GM23338 (cell line): Measurements from ENCODE around the gene C14orf180. TPM values are rescaled to one million over a fixed set of nuclear protein-coding genes. Genes with fewer than 3 reads are reported as not detected.

Source experiments
- ATAC-seq: fragments of 200-7000 bp; cut with Tn5 transposase; 3 replicates; pipeline ENCODE4 v1.9.1; 2020
- DNase-seq: peaks from one replicate; pipeline ENCODE4 v3.0.0-alpha.2; 2015; ENCODE audit warnings: low spot score
- H2AFZ ChIP-seq: fragments of 200-600 bp; sonication (generic); 2 replicates; pipeline ENCODE4 v1.8.0; 2016; ENCODE audit warnings: antibody characterized with exemption, mild to moderate bottlenecking, moderate library complexity
- H3F3A ChIP-seq: fragments of 200-600 bp; sonication (generic); replicated peaks from 2 replicates; pipeline ENCODE4 v1.8.0; 2017; ENCODE audit warnings: antibody characterized with exemption, mixed run types, low read depth
- H3K27ac ChIP-seq: fragments of 200-600 bp; sonication (generic); 2 replicates; pipeline ENCODE4 v1.6.1; 2016; ENCODE audit warnings: low read depth
- H3K27me3 ChIP-seq: fragments of 200-600 bp; sonication (generic); 2 replicates; pipeline ENCODE4 v1.8.0; 2016; ENCODE audit warnings: mild to moderate bottlenecking, mixed run types, moderate library complexity; ENCODE audit not compliant: insufficient read depth
- H3K36me3 ChIP-seq: fragments of 200-600 bp; sonication (generic); 2 replicates; pipeline ENCODE4 v1.8.0; 2016; ENCODE audit warnings: mild to moderate bottlenecking; ENCODE audit not compliant: insufficient read depth
- H3K4me1 ChIP-seq: fragments of 200-600 bp; sonication (generic); 2 replicates; pipeline ENCODE4 v1.8.0; 2016; ENCODE audit warnings: mild to moderate bottlenecking, moderate library complexity; ENCODE audit not compliant: insufficient read depth
- H3K4me2 ChIP-seq: fragments of 200-600 bp; sonication (generic); 2 replicates; pipeline ENCODE4 v1.7.1; 2017; ENCODE audit warnings: mixed run types
- H3K4me3 ChIP-seq: fragments of 200-600 bp; sonication (generic); 2 replicates; pipeline ENCODE4 v1.6.1; 2016; ENCODE audit warnings: mixed run types
- H3K79me2 ChIP-seq: fragments of 200-600 bp; sonication (generic); replicated peaks from 2 replicates; pipeline ENCODE4 v1.8.0; 2017; ENCODE audit warnings: mild to moderate bottlenecking; ENCODE audit not compliant: insufficient read depth
- H3K9me2 ChIP-seq: fragments of 200-600 bp; sonication (generic); 2 replicates; pipeline ENCODE4 v1.8.0; 2017; ENCODE audit not compliant: insufficient read depth
- H4K20me1 ChIP-seq: fragments of 200-600 bp; sonication (generic); replicated peaks from 2 replicates; pipeline ENCODE4 v1.8.0; 2017; ENCODE audit warnings: mild to moderate bottlenecking; ENCODE audit not compliant: insufficient read depth
- H3K27ac Mint-ChIP-seq: 2 replicates; pipeline ENCODE4 v1.8.0; 2020; ENCODE audit warnings: inconsistent platforms, mild to moderate bottlenecking, moderate library complexity, mixed read lengths
- H3K27me3 Mint-ChIP-seq: 3 replicates; pipeline ENCODE4 v1.8.0; 2022; ENCODE audit warnings: low read depth, mild to moderate bottlenecking, moderate library complexity, mixed read lengths, inconsistent platforms; ENCODE audit not compliant: insufficient read depth, poor library complexity
- H3K36me3 Mint-ChIP-seq: 3 replicates; pipeline ENCODE4 v1.8.0; 2021; ENCODE audit warnings: low read depth, mild to moderate bottlenecking, inconsistent platforms, moderate library complexity, mixed read lengths
- H3K4me1 Mint-ChIP-seq: 3 replicates; pipeline ENCODE4 v1.8.0; 2020; ENCODE audit warnings: mild to moderate bottlenecking, inconsistent platforms, mixed read lengths
- H3K4me3 Mint-ChIP-seq: 3 replicates; pipeline ENCODE4 v1.8.0; 2021; ENCODE audit warnings: moderate library complexity, mild to moderate bottlenecking, inconsistent platforms, mixed read lengths
- H3K9me3 Mint-ChIP-seq: 3 replicates; pipeline ENCODE4 v1.8.0; 2020; ENCODE audit warnings: moderate library complexity, mild to moderate bottlenecking, inconsistent platforms, mixed read lengths
- CREB1 ChIP-seq: fragments of 250-450 bp; sonication (Bioruptor Pico); IDR thresholded peaks from 2 replicates; pipeline ENCODE4 v1.5.0; 2020; ENCODE audit warnings: low read depth, mild to moderate bottlenecking, moderate library complexity
- ETS1 ChIP-seq: IDR thresholded peaks from 2 replicates; pipeline ENCODE4 v1.6.1; 2016; ENCODE audit warnings: antibody characterized with exemption
- EZH2 ChIP-seq: fragments of 200-600 bp; sonication (generic); IDR thresholded peaks from one replicate; pipeline ENCODE4 v1.8.0; 2017; ENCODE audit warnings: antibody characterized with exemption, mild to moderate bottlenecking, low read depth; ENCODE audit not compliant: unreplicated experiment
- EZH2phosphoT487 ChIP-seq: fragments of 200-600 bp; sonication (generic); IDR thresholded peaks from one replicate; pipeline ENCODE4 v1.8.1; 2018; ENCODE audit warnings: antibody characterized with exemption; ENCODE audit not compliant: unreplicated experiment
- JUNB ChIP-seq: IDR thresholded peaks from one replicate; pipeline ENCODE4 v1.6.1; 2016; ENCODE audit warnings: antibody characterized with exemption; ENCODE audit not compliant: unreplicated experiment
- NANOG ChIP-seq: IDR thresholded peaks from 2 replicates; pipeline ENCODE4 v1.6.1; 2016; ENCODE audit warnings: antibody characterized with exemption, borderline replicate concordance
- POLR2AphosphoS5 ChIP-seq: IDR thresholded peaks from 2 replicates; pipeline ENCODE4 v1.6.1; 2016; ENCODE audit warnings: antibody characterized with exemption, low read depth
- REST ChIP-seq: IDR thresholded peaks from one replicate; pipeline ENCODE4 v1.6.1; 2018; ENCODE audit warnings: antibody characterized with exemption; ENCODE audit not compliant: unreplicated experiment
- STAT1 ChIP-seq: IDR thresholded peaks from one replicate; pipeline ENCODE4 v1.6.1; 2016; ENCODE audit warnings: antibody characterized with exemption; ENCODE audit not compliant: unreplicated experiment
- ZNF114 ChIP-seq: fragments of 250-450 bp; sonication (Bioruptor Pico); IDR thresholded peaks from 2 replicates; pipeline ENCODE4 v1.5.0; 2020; ENCODE audit warnings: mild to moderate bottlenecking, moderate library complexity
- ZNF331 ChIP-seq: fragments of 250-450 bp; sonication (Bioruptor Pico); IDR thresholded peaks from 2 replicates; pipeline ENCODE4 v1.5.0; 2020; ENCODE audit warnings: low read depth, mild to moderate bottlenecking, moderate library complexity
- polyA plus RNA-seq: library from polyadenylated mRNA; unstranded; fragments of >200 nt; fragmentation: Nextera tagmentation; extraction: Ambion mirVana; gene quantifications from 2 replicates; pipeline ENCODE4 v1.2.1, GENCODE V29; 2016
- total RNA-seq: library from RNA; depleted of rRNA; stranded (reverse); fragments of >200 nt; shearing (Covaris generic); gene quantifications from 2 replicates; pipeline ENCODE4 v1.2.3, GENCODE V29; 2014
- TF ChIP-seq, protein P1 (sequence below), 2 experiments: fragments of 200-600 bp in 1 of 2; sonication (generic) in 1 of 2; conservative IDR thresholded peaks; 2 replicates each; pipeline versions ENCODE4 v1.5.1 to v1.6.1; 2016 to 2017; ENCODE audit warnings: antibody characterized with exemption in 2 of 2, low read depth in 2 of 2, mild to moderate bottlenecking in 2 of 2, moderate library complexity in 1 of 2
- TF ChIP-seq, protein P2 (sequence below): fragments of 250-450 bp; sonication (Bioruptor Pico); IDR thresholded peaks from 2 replicates; pipeline ENCODE4 v1.5.0; 2020; ENCODE audit warnings: mild to moderate bottlenecking, moderate library complexity

Gene C14orf180
- total and polyA plus RNA-seq, 2 experiments from 2014 or later, result not detected

DNA sequence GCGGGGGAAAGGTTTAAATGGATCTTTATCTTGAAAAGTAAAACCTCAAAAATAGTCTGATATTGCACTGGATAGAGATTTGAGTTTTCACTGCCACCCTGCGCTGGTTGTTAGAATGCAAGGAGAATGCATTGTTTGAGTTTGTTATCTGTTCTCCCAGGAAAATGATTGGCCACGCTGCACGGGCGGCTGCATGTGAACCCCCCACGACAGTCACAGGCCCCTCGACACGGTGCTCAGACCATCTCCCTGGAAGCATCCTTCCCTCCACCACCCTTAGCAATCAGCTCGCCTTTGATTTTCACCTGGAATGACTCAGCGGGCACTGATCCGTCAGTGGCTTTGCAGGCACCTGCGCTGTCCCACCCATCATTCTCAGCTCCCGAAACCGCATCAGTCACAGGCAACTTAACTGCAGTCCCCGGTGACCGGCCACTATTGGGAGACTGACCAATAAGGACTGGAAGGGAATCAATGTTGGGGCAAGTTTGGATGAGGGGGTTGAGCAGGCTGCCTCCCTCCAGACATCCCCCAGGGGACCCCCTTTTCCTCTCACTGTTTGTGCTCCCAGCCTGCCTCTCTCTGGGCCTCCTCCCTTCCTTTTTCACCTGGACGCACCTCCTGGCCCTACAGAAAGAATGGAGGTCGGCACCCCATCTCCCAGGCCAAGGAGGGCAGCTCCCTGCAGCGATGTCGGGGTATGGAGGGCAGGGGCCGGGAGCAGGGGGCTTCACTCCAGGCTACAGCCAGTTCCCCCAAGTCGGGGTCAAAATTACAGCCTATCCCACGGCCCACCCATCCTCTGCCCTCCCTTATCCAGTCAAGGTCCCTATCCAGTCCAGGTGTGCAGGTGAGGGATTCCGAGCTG lies 28.5 kb upstream of the C14orf180 start:
- Mint-ChIP-seq H3K4me1 (peaks cover 8% of the 10 kb centered on the region), H3K36me3 (no peaks in the 10 kb centered on the region), H3K27ac (no peak overlapping the region), H3K9me3 (no peaks in the 10 kb centered on the region), H3K27me3 (peaks cover 8% of the 10 kb centered on the region), H3K4me3 (no peak overlapping the region)
- DNase-seq (no peak), ATAC-seq (no peak)
- no peaks in the 10 kb centered on the region for H3K79me2 ChIP-seq
- no peaks in the 10 kb centered on the region for H3K9me2 ChIP-seq
- H2AFZ ChIP-seq, result no peak overlapping the region
- no peaks in the 10 kb centered on the region for H3K4me1 ChIP-seq
- H3K27me3 ChIP-seq, result no peaks in the 10 kb centered on the region
- no peaks in the 10 kb centered on the region for H3K36me3 ChIP-seq
- TF ChIP-seq EZH2phosphoT487 (no peak), NANOG (no peak), EZH2 (no peak), ZNF114 (CRISPR knock-in tag) (no peak), ZNF331 (CRISPR knock-in tag) (no peak), JUNB (no peak), CREB1 (CRISPR knock-in tag) (no peak), ETS1 (no peak), REST (no peak), POLR2AphosphoS5 (no peak), STAT1 (no peak)
- TF ChIP-seq, protein P1, sequence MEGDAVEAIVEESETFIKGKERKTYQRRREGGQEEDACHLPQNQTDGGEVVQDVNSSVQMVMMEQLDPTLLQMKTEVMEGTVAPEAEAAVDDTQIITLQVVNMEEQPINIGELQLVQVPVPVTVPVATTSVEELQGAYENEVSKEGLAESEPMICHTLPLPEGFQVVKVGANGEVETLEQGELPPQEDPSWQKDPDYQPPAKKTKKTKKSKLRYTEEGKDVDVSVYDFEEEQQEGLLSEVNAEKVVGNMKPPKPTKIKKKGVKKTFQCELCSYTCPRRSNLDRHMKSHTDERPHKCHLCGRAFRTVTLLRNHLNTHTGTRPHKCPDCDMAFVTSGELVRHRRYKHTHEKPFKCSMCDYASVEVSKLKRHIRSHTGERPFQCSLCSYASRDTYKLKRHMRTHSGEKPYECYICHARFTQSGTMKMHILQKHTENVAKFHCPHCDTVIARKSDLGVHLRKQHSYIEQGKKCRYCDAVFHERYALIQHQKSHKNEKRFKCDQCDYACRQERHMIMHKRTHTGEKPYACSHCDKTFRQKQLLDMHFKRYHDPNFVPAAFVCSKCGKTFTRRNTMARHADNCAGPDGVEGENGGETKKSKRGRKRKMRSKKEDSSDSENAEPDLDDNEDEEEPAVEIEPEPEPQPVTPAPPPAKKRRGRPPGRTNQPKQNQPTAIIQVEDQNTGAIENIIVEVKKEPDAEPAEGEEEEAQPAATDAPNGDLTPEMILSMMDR (conservative IDR thresholded peaks at IDR 0.05; ENCODE audit: low read depth in 2 of 2), result no peak
- TF ChIP-seq, protein P2, sequence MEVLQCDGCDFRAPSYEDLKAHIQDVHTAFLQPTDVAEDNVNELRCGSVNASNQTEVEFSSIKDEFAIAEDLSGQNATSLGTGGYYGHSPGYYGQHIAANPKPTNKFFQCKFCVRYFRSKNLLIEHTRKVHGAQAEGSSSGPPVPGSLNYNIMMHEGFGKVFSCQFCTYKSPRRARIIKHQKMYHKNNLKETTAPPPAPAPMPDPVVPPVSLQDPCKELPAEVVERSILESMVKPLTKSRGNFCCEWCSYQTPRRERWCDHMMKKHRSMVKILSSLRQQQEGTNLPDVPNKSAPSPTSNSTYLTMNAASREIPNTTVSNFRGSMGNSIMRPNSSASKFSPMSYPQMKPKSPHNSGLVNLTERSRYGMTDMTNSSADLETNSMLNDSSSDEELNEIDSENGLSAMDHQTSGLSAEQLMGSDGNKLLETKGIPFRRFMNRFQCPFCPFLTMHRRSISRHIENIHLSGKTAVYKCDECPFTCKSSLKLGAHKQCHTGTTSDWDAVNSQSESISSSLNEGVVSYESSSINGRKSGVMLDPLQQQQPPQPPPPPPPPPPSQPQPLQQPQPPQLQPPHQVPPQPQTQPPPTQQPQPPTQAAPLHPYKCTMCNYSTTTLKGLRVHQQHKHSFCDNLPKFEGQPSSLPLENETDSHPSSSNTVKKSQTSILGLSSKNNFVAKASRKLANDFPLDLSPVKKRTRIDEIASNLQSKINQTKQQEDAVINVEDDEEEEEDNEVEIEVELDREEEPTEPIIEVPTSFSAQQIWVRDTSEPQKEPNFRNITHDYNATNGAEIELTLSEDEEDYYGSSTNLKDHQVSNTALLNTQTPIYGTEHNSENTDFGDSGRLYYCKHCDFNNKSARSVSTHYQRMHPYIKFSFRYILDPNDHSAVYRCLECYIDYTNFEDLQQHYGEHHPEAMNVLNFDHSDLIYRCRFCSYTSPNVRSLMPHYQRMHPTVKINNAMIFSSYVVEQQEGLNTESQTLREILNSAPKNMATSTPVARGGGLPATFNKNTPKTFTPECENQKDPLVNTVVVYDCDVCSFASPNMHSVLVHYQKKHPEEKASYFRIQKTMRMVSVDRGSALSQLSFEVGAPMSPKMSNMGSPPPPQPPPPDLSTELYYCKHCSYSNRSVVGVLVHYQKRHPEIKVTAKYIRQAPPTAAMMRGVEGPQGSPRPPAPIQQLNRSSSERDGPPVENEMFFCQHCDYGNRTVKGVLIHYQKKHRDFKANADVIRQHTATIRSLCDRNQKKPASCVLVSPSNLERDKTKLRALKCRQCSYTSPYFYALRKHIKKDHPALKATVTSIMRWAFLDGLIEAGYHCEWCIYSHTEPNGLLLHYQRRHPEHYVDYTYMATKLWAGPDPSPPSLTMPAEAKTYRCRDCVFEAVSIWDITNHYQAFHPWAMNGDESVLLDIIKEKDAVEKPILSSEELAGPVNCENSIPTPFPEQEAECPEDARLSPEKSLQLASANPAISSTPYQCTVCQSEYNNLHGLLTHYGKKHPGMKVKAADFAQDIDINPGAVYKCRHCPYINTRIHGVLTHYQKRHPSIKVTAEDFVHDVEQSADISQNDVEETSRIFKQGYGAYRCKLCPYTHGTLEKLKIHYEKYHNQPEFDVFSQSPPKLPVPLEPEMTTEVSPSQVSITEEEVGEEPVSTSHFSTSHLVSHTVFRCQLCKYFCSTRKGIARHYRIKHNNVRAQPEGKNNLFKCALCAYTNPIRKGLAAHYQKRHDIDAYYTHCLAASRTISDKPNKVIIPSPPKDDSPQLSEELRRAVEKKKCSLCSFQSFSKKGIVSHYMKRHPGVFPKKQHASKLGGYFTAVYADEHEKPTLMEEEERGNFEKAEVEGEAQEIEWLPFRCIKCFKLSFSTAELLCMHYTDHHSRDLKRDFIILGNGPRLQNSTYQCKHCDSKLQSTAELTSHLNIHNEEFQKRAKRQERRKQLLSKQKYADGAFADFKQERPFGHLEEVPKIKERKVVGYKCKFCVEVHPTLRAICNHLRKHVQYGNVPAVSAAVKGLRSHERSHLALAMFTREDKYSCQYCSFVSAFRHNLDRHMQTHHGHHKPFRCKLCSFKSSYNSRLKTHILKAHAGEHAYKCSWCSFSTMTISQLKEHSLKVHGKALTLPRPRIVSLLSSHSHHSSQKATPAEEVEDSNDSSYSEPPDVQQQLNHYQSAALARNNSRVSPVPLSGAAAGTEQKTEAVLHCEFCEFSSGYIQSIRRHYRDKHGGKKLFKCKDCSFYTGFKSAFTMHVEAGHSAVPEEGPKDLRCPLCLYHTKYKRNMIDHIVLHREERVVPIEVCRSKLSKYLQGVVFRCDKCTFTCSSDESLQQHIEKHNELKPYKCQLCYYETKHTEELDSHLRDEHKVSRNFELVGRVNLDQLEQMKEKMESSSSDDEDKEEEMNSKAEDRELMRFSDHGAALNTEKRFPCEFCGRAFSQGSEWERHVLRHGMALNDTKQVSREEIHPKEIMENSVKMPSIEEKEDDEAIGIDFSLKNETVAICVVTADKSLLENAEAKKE, result no peak
- H3F3A ChIP-seq, result no peaks in the 10 kb centered on the region
- H3K4me3 ChIP-seq, result no peak overlapping the region
- no peak overlapping the region for H3K27ac ChIP-seq
- no peaks in the 10 kb centered on the region for H4K20me1 ChIP-seq
- no peak overlapping the region for H3K4me2 ChIP-seq
